Karpas-422 (cell line): Measurements from ENCODE around the gene SLC1A2. TPM values are rescaled to one million over a fixed set of nuclear protein-coding genes. Genes with fewer than 3 reads are reported as not detected.
A peak's percentile ranks its signal among the peaks of the same experiment; 100 is the strongest.

Experiments
- DNase-seq: peaks from one replicate; pipeline ENCODE4 v3.0.0-alpha.2; 2015
- H2AFZ ChIP-seq: fragments of 200-600 bp; sonication (generic); 2 replicates; pipeline ENCODE4 v1.6.1; 2014; ENCODE audit warnings: antibody characterized with exemption, low read length, mixed read lengths
- H3K27ac ChIP-seq: fragments of 200-600 bp; sonication (generic); 2 replicates; pipeline ENCODE4 v1.5.1; 2014; ENCODE audit warnings: mild to moderate bottlenecking, low read length, moderate library complexity
- H3K27me3 ChIP-seq: fragments of 200-600 bp; sonication (generic); 2 replicates; pipeline ENCODE4 v1.6.1; 2014; ENCODE audit warnings: low read length, mixed read lengths
- H3K36me3 ChIP-seq: fragments of 200-600 bp; sonication (generic); 2 replicates; pipeline ENCODE4 v1.6.1; 2014; ENCODE audit warnings: low read length, mixed read lengths; ENCODE audit not compliant: insufficient read depth
- H3K4me1 ChIP-seq: fragments of 200-600 bp; sonication (generic); 2 replicates; pipeline ENCODE4 v1.6.1; 2014; ENCODE audit warnings: mild to moderate bottlenecking, low read length, mixed read lengths
- H3K4me2 ChIP-seq: fragments of 200-600 bp; sonication (generic); 2 replicates; pipeline ENCODE4 v1.6.1; 2014; ENCODE audit warnings: low read length, low read depth, mild to moderate bottlenecking; ENCODE audit not compliant: poor library complexity, severe bottlenecking
- H3K4me3 ChIP-seq: fragments of 200-600 bp; sonication (generic); 2 replicates; pipeline ENCODE4 v1.5.1; 2014; ENCODE audit warnings: mild to moderate bottlenecking, antibody characterized with exemption, low read length, mixed read lengths
- H3K79me2 ChIP-seq: fragments of 200-600 bp; sonication (generic); 2 replicates; pipeline ENCODE4 v1.6.1; 2014; ENCODE audit warnings: mild to moderate bottlenecking, low read length, mixed read lengths
- H3K9ac ChIP-seq: fragments of 200-600 bp; sonication (generic); 2 replicates; pipeline ENCODE4 v1.6.0; 2014; ENCODE audit warnings: low read length
- H3K9me2 ChIP-seq: fragments of 200-600 bp; sonication (generic), shearing (Covaris generic); replicated peaks from 2 replicates; pipeline ENCODE4 v1.6.0; 2014; ENCODE audit warnings: mild to moderate bottlenecking, low read length, moderate library complexity; ENCODE audit not compliant: insufficient read depth
- H3K9me3 ChIP-seq: fragments of 300-700, 200-600 bp; sonication (generic); 2 replicates; pipeline ENCODE4 v1.6.1; 2014; ENCODE audit warnings: low read length, mixed read lengths
- H4K20me1 ChIP-seq: fragments of 200-600 bp; sonication (generic); 2 replicates; pipeline ENCODE4 v1.6.1; 2014; ENCODE audit warnings: mild to moderate bottlenecking, antibody characterized with exemption, low read length, low read depth; ENCODE audit not compliant: insufficient read depth
- total RNA-seq: library from RNA; depleted of rRNA; stranded (reverse); fragments of >200 nt; shearing (Covaris generic); gene quantifications from 2 replicates; pipeline ENCODE4 v1.2.3, GENCODE V29; 2014; ENCODE audit warnings: low replicate concordance

Gene SLC1A2
- total RNA-seq, 1 experiment from 2014 or later, result not detected

DNA sequence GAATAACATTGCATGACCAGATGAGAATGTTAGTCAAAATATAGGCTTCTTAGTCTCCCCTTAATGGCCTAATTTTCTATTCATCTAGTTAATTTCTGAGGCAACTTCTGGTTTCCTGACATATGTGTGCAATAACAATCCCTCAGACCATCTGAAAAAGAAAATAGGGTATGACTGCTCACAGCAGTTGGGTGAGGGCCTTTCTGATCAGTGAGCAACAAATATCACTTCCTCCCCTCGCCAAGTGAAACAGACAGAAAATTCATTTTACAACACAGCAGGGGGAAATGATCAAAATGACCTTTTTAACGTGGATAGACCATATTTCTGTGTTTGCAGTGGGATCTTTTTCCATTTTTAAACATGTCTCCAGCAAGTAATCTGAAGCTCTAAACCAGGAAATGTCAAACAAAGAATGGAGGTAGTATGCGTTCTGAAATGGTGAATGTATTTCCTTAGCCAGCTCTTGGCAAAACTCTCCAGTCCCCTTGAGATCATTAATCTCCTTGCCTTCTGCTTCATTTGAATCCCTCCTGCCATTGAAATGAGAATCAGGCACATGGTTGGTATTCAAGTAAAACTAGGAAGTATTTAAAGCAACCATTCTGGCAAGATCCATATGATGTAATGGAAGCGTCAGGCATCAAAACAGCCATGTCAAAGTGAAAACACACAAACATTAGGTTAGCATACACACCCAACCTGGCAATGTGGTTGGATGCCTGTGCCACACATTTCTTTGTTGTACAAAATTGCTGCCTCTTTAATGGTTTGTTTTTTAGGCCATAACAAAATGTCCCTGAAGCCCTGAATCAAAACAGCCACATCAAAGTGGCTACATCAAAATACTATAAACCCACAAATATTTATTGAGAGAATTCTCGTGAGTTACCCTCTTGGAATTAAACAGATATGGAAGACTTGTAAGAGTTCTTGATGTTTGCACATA lies 100.1 kb downstream of the SLC1A2 start:
- H3K9ac ChIP-seq, result no peak overlapping the region
- no peak overlapping the region for H3K4me2 ChIP-seq
- H3K4me3 ChIP-seq, result no peak overlapping the region
- 0 out of 2 replicates have a peak, but pooled peaks cover 4% of the 10 kb centered on the region for H3K27me3 ChIP-seq
- H3K27ac ChIP-seq, result no peak overlapping the region
- no peak overlapping the region for H2AFZ ChIP-seq
- H3K9me2 ChIP-seq, result no peaks in the 10 kb centered on the region
- no peaks in the 10 kb centered on the region for H4K20me1 ChIP-seq
- H3K4me1 ChIP-seq, result no peaks in the 10 kb centered on the region
- no peaks in the 10 kb centered on the region for H3K79me2 ChIP-seq
- DNase-seq, result no peak
- no peaks in the 10 kb centered on the region for H3K9me3 ChIP-seq
- no peaks in the 10 kb centered on the region for H3K36me3 ChIP-seq

DNA sequence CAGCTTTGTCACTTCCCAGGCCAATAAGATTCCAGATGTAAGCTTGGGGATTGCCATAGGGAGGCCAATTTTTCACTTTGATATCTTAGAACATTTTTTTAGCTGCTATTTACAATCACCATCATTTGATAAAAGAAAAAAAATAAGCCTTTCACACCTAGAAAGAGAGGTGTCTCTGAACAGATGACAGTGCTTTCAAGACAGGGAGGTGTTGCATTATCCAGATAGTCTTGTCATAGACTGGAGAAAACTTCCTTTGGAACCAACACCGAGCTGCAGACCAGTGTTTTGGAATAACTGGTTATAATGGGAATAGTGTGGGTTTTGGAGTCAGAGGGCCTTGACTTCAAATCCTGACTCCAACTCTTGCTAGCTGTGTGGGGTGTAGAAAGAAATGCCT lies 101.0 kb downstream of the SLC1A2 start:
- Histone ChIP-seq H3K9me2 (no peaks in the 10 kb centered on the region), H3K79me2 (no peaks in the 10 kb centered on the region), H2AFZ (no peak overlapping the region), H3K27me3 (0 out of 2 replicates have a peak, but pooled peaks cover 4% of the 10 kb centered on the region), H3K36me3 (no peaks in the 10 kb centered on the region), H3K4me1 (peaks cover 6% of the 10 kb centered on the region), H3K27ac (no peak overlapping the region), H3K9ac (no peak overlapping the region), H4K20me1 (no peaks in the 10 kb centered on the region), H3K9me3 (no peaks in the 10 kb centered on the region), H3K4me3 (no peak overlapping the region), H3K4me2 (no peak overlapping the region)
- DNase-seq, result no peak

DNA sequence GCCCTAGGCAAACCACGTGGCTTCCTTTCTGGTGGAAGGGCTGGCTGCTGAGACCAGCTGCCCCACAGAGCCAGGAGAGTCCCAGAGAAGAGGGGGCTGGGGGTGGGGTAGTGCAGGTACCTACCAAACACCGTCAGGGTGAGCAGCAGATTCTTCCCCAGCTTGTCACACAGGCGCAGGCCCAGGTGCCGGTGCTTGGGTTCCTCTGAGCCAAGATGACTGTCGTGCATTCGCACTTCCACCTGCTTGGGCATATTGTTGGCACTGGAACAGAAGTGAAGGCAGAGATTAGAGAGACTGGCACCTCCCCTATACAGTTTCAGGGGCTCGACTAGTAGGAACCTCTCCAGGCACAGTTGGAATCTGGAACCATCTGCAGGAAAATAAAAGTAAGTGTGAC lies 102.1 kb downstream of the SLC1A2 start:
- no peak for DNase-seq
- H3K4me1 ChIP-seq, result peaks cover 10% of the 10 kb centered on the region
- H3K9ac ChIP-seq, result no peak overlapping the region
- H2AFZ ChIP-seq, result no peak overlapping the region
- H3K27ac ChIP-seq, result no peak overlapping the region
- H4K20me1 ChIP-seq, result no peaks in the 10 kb centered on the region
- no peaks in the 10 kb centered on the region for H3K9me3 ChIP-seq
- H3K36me3 ChIP-seq, result no peaks in the 10 kb centered on the region
- no peak overlapping the region for H3K4me2 ChIP-seq
- no peaks in the 10 kb centered on the region for H3K79me2 ChIP-seq
- no peak overlapping the region for H3K4me3 ChIP-seq
- no peaks in the 10 kb centered on the region for H3K9me2 ChIP-seq
- H3K27me3 ChIP-seq, result 0 out of 2 replicates have a peak, but pooled peaks cover 4% of the 10 kb centered on the region

DNA sequence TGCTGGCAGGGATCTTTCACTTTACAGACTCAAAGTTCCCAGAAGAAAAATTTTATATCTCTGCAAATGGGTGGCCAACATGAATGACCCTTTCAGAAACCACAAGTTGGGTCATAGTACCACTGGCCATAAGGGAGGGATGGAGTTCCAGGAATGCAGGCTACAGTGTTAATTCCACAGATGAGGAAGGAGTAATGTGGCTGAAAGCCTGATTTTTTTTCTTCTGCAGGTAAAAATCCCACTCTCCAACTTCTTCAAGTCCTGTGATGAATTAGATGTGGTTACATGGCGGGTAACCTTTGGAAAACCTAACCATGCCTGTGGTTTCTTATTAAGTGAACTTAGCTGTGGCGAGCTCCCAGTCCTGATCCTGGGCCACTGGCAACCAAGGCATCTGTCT lies 103.2 kb downstream of the SLC1A2 start:
- no peak overlapping the region for H3K9ac ChIP-seq
- H3K9me3 ChIP-seq, result no peaks in the 10 kb centered on the region
- no peak overlapping the region for H2AFZ ChIP-seq
- H3K4me1 ChIP-seq, result peaks cover 10% of the 10 kb centered on the region
- H3K27ac ChIP-seq, result no peak overlapping the region
- no peak overlapping the region for H3K4me2 ChIP-seq
- H3K4me3 ChIP-seq, result no peak overlapping the region
- H3K27me3 ChIP-seq, result 0 out of 2 replicates have a peak, but pooled peaks cover 4% of the 10 kb centered on the region
- H3K79me2 ChIP-seq, result no peaks in the 10 kb centered on the region
- DNase-seq, result no peak
- no peaks in the 10 kb centered on the region for H4K20me1 ChIP-seq
- H3K9me2 ChIP-seq, result no peaks in the 10 kb centered on the region
- no peaks in the 10 kb centered on the region for H3K36me3 ChIP-seq

DNA sequence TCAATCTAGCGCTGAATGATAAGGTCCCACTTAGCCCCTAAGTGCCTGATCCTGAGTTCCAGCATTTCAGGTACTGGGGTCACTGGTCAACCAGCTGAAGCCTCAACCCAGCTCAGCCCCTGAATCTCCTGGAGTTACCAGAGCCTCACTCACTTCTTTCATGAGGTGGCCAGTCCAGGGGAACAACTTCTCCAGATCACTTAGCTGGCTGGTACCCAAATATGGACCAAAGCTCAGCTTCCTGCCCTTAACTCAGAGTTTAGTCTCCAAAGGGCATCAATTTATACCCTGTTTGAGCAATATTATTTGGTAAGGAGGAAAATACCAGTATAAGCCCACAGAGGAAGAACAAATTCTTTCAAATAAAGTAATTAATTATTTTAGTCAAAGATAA lies 105.6 kb downstream of the SLC1A2 start:
- H3K9me3 ChIP-seq, result no peaks in the 10 kb centered on the region
- H2AFZ ChIP-seq, result no peak overlapping the region
- no peaks in the 10 kb centered on the region for H3K79me2 ChIP-seq
- H3K4me2 ChIP-seq, result no peak overlapping the region
- no peak overlapping the region for H3K4me3 ChIP-seq
- H3K4me1 ChIP-seq, result peaks cover 10% of the 10 kb centered on the region
- no peak overlapping the region for H3K9ac ChIP-seq
- H3K36me3 ChIP-seq, result no peaks in the 10 kb centered on the region
- DNase-seq, result no peak
- H3K27ac ChIP-seq, result no peak overlapping the region
- no peaks in the 10 kb centered on the region for H3K9me2 ChIP-seq
- H3K27me3 ChIP-seq, result 0 out of 2 replicates have a peak, but pooled peaks cover 4% of the 10 kb centered on the region
- H4K20me1 ChIP-seq, result no peaks in the 10 kb centered on the region

DNA sequence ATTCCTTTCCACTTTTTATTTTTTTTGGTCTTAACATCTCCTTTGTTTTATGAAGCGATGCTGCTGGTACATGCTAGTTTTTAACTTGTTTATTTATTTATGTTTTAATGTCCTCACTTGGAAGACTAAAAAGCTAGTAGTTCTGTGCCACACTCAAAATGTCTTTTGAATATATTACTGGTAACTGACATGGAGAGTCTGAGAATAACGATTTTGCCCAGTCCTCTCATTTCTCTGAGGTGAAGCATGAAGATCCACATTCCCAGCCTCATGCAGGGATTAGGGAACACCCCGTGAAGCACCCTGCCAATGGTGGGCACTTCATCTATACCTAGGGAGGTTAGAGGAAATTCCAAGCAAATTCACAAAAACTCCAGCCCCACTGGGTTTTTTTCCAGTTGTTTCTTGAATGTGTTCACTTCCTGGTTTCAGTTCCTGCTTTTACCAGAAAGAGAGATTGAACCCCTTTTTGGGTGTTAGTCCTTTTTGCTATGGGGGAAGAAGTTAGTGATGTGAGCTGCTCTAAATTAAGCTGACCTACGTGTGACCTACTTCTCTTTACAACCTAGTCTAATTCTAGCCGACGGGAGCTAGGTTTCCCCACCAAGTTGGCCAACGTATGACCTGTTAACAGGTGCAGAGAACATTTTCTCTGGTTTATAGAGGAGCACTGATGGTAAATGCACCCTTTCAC lies 106.1 kb downstream of the SLC1A2 start:
- peak; percentile 65 for DNase-seq
- Histone ChIP-seq H3K27ac (no peak overlapping the region), H3K9ac (no peak overlapping the region), H2AFZ (no peak overlapping the region), H3K9me2 (no peaks in the 10 kb centered on the region), H3K4me3 (no peak overlapping the region), H3K79me2 (no peaks in the 10 kb centered on the region), H3K9me3 (no peaks in the 10 kb centered on the region), H3K36me3 (no peaks in the 10 kb centered on the region), H3K27me3 (0 out of 2 replicates have a peak, but pooled peaks cover 4% of the 10 kb centered on the region), H4K20me1 (no peaks in the 10 kb centered on the region), H3K4me1 (peaks cover 10% of the 10 kb centered on the region), H3K4me2 (no peak overlapping the region)

DNA sequence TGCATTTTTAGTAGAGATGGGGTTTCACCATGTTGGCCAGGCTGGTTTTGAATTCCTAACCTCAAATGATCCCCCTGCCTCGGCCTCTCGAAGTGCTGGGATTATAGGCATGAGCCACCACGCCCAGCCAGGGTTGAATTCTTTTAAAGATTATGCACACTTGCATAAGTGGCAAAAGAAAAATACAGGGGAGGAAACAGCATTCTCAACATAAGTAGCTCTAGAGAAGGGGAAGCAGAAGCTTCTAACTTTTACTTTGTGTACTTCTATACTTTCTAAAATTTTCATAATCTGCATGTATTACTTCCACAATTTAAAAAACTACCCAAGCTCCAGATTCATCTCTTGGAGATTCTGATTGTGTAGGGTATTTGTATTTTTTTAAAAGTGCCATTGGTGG lies 108.0 kb downstream of the SLC1A2 start:
- Histone ChIP-seq H3K27ac (no peak overlapping the region), H3K4me3 (no peak overlapping the region), H3K9ac (no peak overlapping the region), H3K4me2 (no peak overlapping the region), H2AFZ (no peak overlapping the region), H3K27me3 (0 out of 2 replicates have a peak, but pooled peaks cover 4% of the 10 kb centered on the region), H3K79me2 (no peaks in the 10 kb centered on the region), H3K36me3 (no peaks in the 10 kb centered on the region), H3K4me1 (peaks cover 10% of the 10 kb centered on the region), H3K9me3 (no peaks in the 10 kb centered on the region), H3K9me2 (no peaks in the 10 kb centered on the region), H4K20me1 (no peaks in the 10 kb centered on the region)
- no peak for DNase-seq

DNA sequence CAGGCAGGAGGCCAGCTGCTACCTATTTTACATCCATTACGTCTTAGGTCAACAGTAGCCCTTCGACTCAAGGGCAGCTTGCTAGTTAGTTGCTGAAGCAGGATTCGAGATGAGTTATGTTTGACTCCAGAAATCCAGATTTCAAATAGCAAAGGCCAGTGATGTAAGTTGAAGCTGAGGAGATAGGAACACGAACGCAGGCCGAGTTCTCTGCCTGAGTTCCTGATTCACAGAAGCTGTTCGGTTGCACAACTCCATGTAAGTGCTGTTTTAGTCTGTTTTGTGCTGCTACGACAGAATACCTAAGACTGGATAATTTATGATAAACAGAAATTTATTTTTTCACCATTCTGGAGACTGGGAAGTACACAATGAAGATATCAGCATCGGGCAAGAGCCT lies 111.2 kb downstream of the SLC1A2 start:
- Histone ChIP-seq H3K27ac (no peak overlapping the region), H3K9me3 (no peaks in the 10 kb centered on the region), H3K4me2 (no peak overlapping the region), H3K4me1 (peaks cover 2% of the 10 kb centered on the region), H4K20me1 (no peaks in the 10 kb centered on the region), H3K4me3 (no peak overlapping the region), H3K9ac (no peak overlapping the region), H3K27me3 (no peaks in the 10 kb centered on the region), H3K79me2 (no peaks in the 10 kb centered on the region), H2AFZ (no peak overlapping the region), H3K36me3 (no peaks in the 10 kb centered on the region), H3K9me2 (no peaks in the 10 kb centered on the region)
- DNase-seq, result no peak
